CD14-positive monocyte (primary cell): ENCODE results near the gene CNOT11. TPM values are rescaled to one million over a fixed set of nuclear protein-coding genes. Genes with fewer than 3 reads are reported as not detected.

ENCODE experiments used
- DNase-seq, 3 donors: peaks; one replicate each; pipeline ENCODE4 v3.0.0-alpha.2; 2011 to 2022
- H2AFZ ChIP-seq: 2 replicates; pipeline ENCODE4 v1.6.0; 2012; ENCODE audit warnings: mild to moderate bottlenecking, low read depth, low read length, inconsistent platforms; ENCODE audit not compliant: insufficient read depth, poor library complexity, severe bottlenecking
- H3K27ac ChIP-seq, 2 donors: 1 replicate in 1 of 2; 2 replicates in 1 of 2; pipeline ENCODE4 v1.5.1; 2012 to 2013; ENCODE audit warnings: low read length in 2 of 2, control low read depth in 1 of 2, inconsistent platforms in 1 of 2, low read depth in 1 of 2, mild to moderate bottlenecking in 1 of 2
- H3K27me3 ChIP-seq, 2 donors: one replicate each; pipeline versions ENCODE4 v1.6.0 to v1.6.1; 2011 to 2013; ENCODE audit warnings: low read length in 2 of 2; ENCODE audit not compliant: control insufficient read depth in 2 of 2, insufficient read depth in 2 of 2
- H3K36me3 ChIP-seq, 2 donors: replicated peaks in 1 of 2; 1 replicate in 1 of 2; 2 replicates in 1 of 2; pipeline versions ENCODE4 v1.5.1 to v1.6.1; 2012 to 2013; ENCODE audit warnings: low read length in 2 of 2, control low read depth in 1 of 2, inconsistent platforms in 1 of 2, mild to moderate bottlenecking in 1 of 2; ENCODE audit not compliant: insufficient read depth in 2 of 2, control insufficient read depth in 1 of 2
- H3K4me1 ChIP-seq, 2 donors: 1 replicate in 1 of 2; 2 replicates in 1 of 2; pipeline versions ENCODE4 v1.5.1 to v1.6.1; 2012 to 2013; ENCODE audit warnings: low read length in 2 of 2, control low read depth in 1 of 2, inconsistent platforms in 1 of 2, mild to moderate bottlenecking in 1 of 2, moderate library complexity in 1 of 2; ENCODE audit not compliant: insufficient read depth in 2 of 2, control insufficient read depth in 1 of 2
- H3K4me2 ChIP-seq: replicated peaks from 2 replicates; pipeline ENCODE3; 2012; ENCODE audit warnings: low read length, moderate library complexity, mild to moderate bottlenecking; ENCODE audit not compliant: poor library complexity, severe bottlenecking; ENCODE audit errors: extremely low read depth
- H3K4me3 ChIP-seq, 3 experiments: fragments of 200-600 bp in 1 of 3; sonication (generic) in 1 of 3; replicated peaks in 1 of 3; 1 replicate in 2 of 3; 2 replicates in 1 of 3; pipeline ENCODE4 v1.5.1; 2011 to 2013; ENCODE audit warnings: low read length in 3 of 3, mild to moderate bottlenecking in 3 of 3, control low read depth in 2 of 3, low read depth in 2 of 3, inconsistent platforms in 1 of 3, moderate library complexity in 1 of 3
- H3K79me2 ChIP-seq: 2 replicates; pipeline ENCODE4 v1.6.0; 2012; ENCODE audit warnings: mild to moderate bottlenecking, control low read depth, inconsistent platforms, low read length, moderate library complexity; ENCODE audit not compliant: insufficient read depth
- H3K9ac ChIP-seq: 2 replicates; pipeline ENCODE4 v1.6.0; 2017; ENCODE audit warnings: low read length, mild to moderate bottlenecking; ENCODE audit not compliant: insufficient read depth, poor library complexity, severe bottlenecking
- H3K9me3 ChIP-seq, 2 donors: replicated peaks in 1 of 2; 1 replicate in 1 of 2; 2 replicates in 1 of 2; pipeline versions ENCODE4 v1.5.1 to v1.6.1; 2012 to 2013; ENCODE audit warnings: low read length in 2 of 2, control low read depth in 1 of 2; ENCODE audit not compliant: control insufficient read depth in 1 of 2, insufficient read depth in 1 of 2
- H4K20me1 ChIP-seq: 2 replicates; pipeline ENCODE4 v1.6.0; 2012; ENCODE audit warnings: mild to moderate bottlenecking, low read length, control low read depth, moderate library complexity; ENCODE audit not compliant: insufficient read depth
- H3K27ac Mint-ChIP-seq, 7 donors: one replicate each; pipeline ENCODE4 v1.8.0; 2020; ENCODE audit warnings: mild to moderate bottlenecking in 7 of 7, mixed read lengths in 7 of 7, moderate library complexity in 6 of 7, inconsistent platforms in 2 of 7
- H3K27me3 Mint-ChIP-seq, 3 donors: one replicate each; pipeline ENCODE4 v1.8.0; 2021 to 2022; ENCODE audit warnings: low read depth in 3 of 3, mild to moderate bottlenecking in 3 of 3, mixed read lengths in 3 of 3, moderate library complexity in 3 of 3, inconsistent platforms in 1 of 3
- H3K36me3 Mint-ChIP-seq, 2 donors: one replicate each; pipeline ENCODE4 v1.8.0; 2020; ENCODE audit warnings: mixed read lengths in 2 of 2, inconsistent platforms in 1 of 2, mild to moderate bottlenecking in 1 of 2
- H3K4me1 Mint-ChIP-seq: one replicate; pipeline ENCODE4 v1.8.0; 2020; ENCODE audit warnings: mild to moderate bottlenecking, mixed read lengths
- H3K4me3 Mint-ChIP-seq, 2 donors: one replicate each; pipeline ENCODE4 v1.8.0; 2020; ENCODE audit warnings: mild to moderate bottlenecking in 2 of 2, mixed read lengths in 2 of 2, moderate library complexity in 1 of 2
- H3K9me3 Mint-ChIP-seq, 7 donors: one replicate each; pipeline ENCODE4 v1.8.0; 2020 to 2022; ENCODE audit warnings: mixed read lengths in 7 of 7, mild to moderate bottlenecking in 6 of 7, moderate library complexity in 6 of 7, inconsistent platforms in 2 of 7
- CTCF ChIP-seq: fragments of 200-600 bp; IDR thresholded peaks from one replicate; pipeline ENCODE4 v1.8.0; 2022; ENCODE audit warnings: antibody characterized with exemption, mild to moderate bottlenecking
- WGBS: methylation state at CpG from one replicate; pipeline ENCODE4 v1.1.5; 2013; ENCODE audit warnings: missing lambda C conversion rate; ENCODE audit not compliant: insufficient coverage; 5-methylcytosine and 5-hydroxymethylcytosine counted together
- intact Hi-C, 2 donors: fragments of 100-400 bp; cut with micrococcal nuclease; formaldehyde crosslinking; loops; one replicate each; pipeline versions ENCODE4 v1.15.0 to v1.15.1; 2023
- polyA plus RNA-seq, 3 donors: library from polyadenylated mRNA; depleted of rRNA in 1 of 3; unstranded in 2 of 3; stranded (reverse) in 1 of 3; fragments of 300-500 nt in 2 of 3; fragments of >200 nt in 1 of 3; fragmentation: Illumina TruSeq in 2 of 3; gene quantifications; 1 replicate in 2 of 3; 2 replicates in 1 of 3; pipeline ENCODE4 v1.2.3, GENCODE V29; 2012 to 2021

Gene CNOT11
- polyA plus RNA-seq, 3 donors: 38.2 to 39.0 (median 38.4) TPM

- Histone ChIP-seq H3K9me3 (no peaks in the 10 kb centered on the region), H3K27ac (no peak overlapping the region), H3K9ac (no peak overlapping the region), H2AFZ (no peak overlapping the region), H3K36me3 (peaks cover 58 to 94% of the 10 kb centered on the region in 2 donors), H3K79me2 (peaks cover 77% of the 10 kb centered on the region), H3K4me1 (peaks cover 10 to 28% of the 10 kb centered on the region in 2 donors), H3K27me3 (no peaks in the 10 kb centered on the region), H3K4me3 (no peak overlapping the region), H3K4me2 (no peak overlapping the region), H4K20me1 (peaks cover 100% of the 10 kb centered on the region)
- intact Hi-C loops: no loop called here
- Mint-ChIP-seq H3K27ac (no peak overlapping the region), H3K36me3 (peaks cover 61 to 82% of the 10 kb centered on the region in 2 donors), H3K9me3 (peaks cover 0 to 2% (median 0%) of the 10 kb centered on the region in 7 donors), H3K4me1 (peaks cover 46% of the 10 kb centered on the region), H3K4me3 (no peak overlapping the region), H3K27me3 (no peaks in the 10 kb centered on the region)
- WGBS: 100% methylated on average over 2 of the region's 6 CpGs
- no peak for DNase-seq
- no peak for TF ChIP-seq CTCF
Measured at GRCh38 chr2:101294861-101295260, 42.2 kb downstream of the CNOT11 start.

GRCh38 chr2:101295895-101296294 is 43.2 kb downstream of the CNOT11 start:
- no peak for DNase-seq
- Mint-ChIP-seq H3K4me1 (peaks cover 54% of the 10 kb centered on the region), H3K27me3 (no peaks in the 10 kb centered on the region), H3K36me3 (peaks cover 58 to 85% of the 10 kb centered on the region in 2 donors), H3K9me3 (peaks cover 0 to 2% (median 0%) of the 10 kb centered on the region in 7 donors), H3K27ac (no peak overlapping the region), H3K4me3 (no peak overlapping the region)
- H3K27ac ChIP-seq: no peak overlapping the region
- H4K20me1 ChIP-seq: peaks cover 100% of the 10 kb centered on the region
- H3K9ac ChIP-seq: no peak overlapping the region
- peaks cover 87% of the 10 kb centered on the region for H3K79me2 ChIP-seq
- peaks cover 20 to 38% of the 10 kb centered on the region in 2 donors for H3K4me1 ChIP-seq
- H3K27me3 ChIP-seq: no peaks in the 10 kb centered on the region
- H3K36me3 ChIP-seq: peaks cover 57 to 92% of the 10 kb centered on the region in 2 donors
- WGBS: no CpG with 5 or more reads among the region's 2 CpGs
- no peaks in the 10 kb centered on the region for H3K9me3 ChIP-seq
- no peak overlapping the region for H3K4me2 ChIP-seq
- no peak overlapping the region for H3K4me3 ChIP-seq
- H2AFZ ChIP-seq: no peak overlapping the region
- intact Hi-C loops: no loop called here
- TF ChIP-seq CTCF: no peak
